Right forelimb (tissue), 1 donor: Measurements from ENCODE around the gene ELP2.
"Not testable (repeated sequence)": the region's sequence is repeated elsewhere in the genome, so short reads cannot be mapped to it uniquely, and the experiment has no call there.

Experiments used
- DNase-seq: peaks from one replicate; pipeline ENCODE4 v3.0.0-alpha.2; 2018

The ELP2 gene

GRCh38 chr18:36191711-36192110 lies 62.0 kb downstream of the ELP2 start:
- DNase-seq, result no peak

DNA sequence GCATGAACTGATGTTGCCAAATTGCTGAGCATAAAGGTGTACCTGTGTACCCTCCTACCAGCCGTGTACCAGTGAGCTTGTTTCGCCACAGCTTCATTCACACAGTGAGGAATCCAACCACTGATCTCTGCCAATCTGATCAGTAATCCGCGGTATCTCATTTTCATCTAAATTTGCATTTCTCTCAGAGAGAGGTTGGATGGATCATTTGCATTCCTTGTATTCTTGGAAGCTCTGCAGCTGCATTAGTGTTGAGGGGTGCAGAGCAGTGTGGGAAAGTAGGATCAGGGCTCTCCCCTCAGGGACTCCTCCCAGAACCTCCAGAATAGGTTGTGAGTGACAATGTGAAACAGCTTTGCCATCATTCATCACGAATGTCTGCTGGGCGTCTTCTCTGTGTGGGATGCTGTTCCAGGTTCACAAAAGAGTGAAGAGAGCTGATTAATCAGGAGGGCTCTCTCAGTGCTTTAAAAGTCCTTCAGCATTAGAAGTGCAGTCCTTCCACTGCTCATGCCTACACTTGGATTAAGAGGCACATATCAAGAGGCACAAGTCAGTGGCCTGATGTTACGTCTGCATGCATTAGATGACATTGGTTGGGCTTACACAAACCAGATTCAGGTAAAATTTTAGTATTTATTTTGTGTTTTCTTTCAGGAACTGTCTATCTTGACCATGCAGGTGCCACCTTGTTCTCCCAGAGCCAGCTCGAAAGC lies 65.1 kb downstream of the ELP2 start:
- no peak for DNase-seq

DNA sequence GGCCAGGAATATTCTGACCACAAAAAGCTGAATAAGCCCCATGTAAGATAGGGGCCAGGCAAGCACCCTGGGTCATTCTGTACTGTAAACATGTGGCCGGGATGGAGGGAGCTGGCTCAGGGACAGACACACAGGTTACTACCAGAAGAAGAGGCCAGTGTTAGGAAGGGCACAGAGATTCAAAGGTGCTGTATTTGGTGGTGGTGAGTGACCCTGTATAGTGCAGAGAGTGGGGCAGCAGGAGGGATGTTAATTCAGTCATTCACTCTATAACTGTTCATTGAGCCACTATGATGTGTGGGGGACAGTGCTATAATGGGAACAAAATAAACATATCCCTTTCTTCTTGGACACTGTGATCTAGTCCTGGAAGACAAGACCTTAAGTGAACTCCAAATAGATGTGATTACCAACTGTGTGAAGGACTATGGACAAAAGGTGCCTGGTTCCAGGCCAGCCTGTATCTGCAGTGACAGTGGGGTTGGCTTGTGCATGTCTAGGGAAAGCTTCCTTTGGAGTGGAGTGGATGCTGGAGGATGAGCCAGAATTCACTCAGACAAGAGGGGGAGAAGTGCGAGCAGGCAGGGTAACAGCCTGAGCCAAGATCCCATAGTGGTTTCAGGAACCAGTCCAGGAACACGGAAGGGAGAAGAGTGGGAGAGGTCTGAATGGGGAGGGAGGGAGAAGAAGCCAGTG lies 65.9 kb downstream of the ELP2 start:
- no peak for DNase-seq

GRCh38 chr18:36196238-36196995 lies 66.7 kb downstream of the ELP2 start:
- no peak for DNase-seq

DNA sequence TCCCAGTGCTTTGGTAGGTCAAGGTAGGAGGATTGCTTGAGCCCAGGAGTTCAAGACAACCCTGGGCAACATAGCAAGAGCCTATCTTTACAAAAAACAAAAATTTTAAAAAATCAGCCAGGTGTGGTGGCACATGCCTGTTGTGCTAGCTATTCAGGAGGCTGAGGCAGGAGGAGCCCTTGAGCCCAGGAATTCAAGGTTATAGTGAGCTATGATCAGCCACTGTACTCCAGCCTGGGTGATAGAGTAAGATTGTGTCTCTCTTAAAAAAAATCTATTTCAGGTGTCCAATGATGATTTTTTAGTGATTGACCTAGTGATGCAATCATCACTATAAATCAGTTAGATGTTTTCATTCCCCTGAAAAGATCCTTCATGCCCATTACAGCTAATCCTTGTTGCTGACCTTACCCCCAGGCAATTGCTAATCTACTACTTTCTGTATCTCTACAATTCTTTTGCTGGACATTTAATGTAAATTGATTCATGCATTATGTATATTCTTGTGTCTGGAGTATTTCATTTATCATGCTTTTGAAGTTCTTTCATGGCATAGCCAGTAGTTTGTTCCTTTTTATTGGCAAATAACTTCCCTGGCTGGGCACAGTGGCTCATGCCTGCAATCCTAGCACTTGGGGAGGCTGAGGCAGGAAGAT lies 67.9 kb downstream of the ELP2 start:
- no peak for DNase-seq

DNA sequence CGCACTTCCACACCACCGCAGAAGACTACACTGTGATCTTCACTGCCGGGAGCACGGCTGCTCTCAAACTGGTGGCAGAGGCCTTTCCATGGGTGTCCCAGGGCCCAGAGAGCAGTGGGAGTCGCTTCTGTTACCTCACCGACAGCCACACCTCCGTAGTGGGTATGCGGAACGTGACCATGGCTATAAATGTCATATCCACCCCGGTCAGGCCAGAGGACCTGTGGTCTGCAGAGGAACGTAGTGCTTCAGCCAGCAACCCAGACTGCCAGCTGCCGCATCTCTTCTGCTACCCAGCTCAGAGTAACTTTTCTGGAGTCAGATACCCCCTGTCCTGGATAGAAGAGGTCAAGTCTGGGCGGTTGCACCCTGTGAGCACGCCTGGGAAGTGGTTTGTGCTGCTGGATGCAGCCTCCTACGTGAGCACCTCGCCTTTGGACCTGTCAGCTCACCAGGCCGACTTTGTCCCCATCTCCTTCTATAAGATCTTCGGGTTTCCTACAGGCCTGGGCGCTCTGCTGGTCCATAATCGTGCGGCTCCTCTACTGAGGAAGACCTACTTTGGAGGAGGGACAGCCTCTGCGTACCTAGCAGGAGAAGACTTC lies 70.1 kb downstream of the ELP2 start:
- DNase-seq, result no peak

- no peak for DNase-seq
Observed at GRCh38 chr18:36200354-36200771, 70.7 kb downstream of the ELP2 start.

GRCh38 chr18:36201765-36202164 lies 72.1 kb downstream of the ELP2 start:
- DNase-seq, result no peak

DNA sequence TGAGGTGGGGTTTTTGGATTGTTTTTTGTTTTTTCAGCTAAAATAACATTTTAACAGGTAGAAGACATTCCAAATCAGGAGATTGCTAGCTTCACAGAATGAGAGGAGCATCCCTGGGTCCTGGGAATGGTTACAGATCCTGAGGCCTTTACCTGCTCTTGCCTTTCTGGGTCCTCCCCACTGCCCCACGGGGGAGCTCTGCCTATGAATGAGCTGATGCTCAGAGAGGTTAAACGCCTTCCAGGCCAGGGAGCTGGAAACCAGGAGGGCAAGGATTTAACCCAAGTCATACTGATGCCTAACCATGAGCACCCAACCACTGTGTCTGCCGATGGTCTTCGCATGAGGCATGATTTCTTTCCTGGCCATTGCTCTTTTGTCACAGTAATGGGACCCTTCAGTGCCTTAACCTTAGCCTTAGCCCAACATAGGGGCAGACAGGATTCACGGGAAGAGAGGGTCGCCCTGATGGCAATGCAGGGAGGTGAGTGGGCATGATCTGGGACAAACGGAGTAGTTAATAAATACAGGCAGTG lies 73.7 kb downstream of the ELP2 start:
- DNase-seq, result no peak

DNA sequence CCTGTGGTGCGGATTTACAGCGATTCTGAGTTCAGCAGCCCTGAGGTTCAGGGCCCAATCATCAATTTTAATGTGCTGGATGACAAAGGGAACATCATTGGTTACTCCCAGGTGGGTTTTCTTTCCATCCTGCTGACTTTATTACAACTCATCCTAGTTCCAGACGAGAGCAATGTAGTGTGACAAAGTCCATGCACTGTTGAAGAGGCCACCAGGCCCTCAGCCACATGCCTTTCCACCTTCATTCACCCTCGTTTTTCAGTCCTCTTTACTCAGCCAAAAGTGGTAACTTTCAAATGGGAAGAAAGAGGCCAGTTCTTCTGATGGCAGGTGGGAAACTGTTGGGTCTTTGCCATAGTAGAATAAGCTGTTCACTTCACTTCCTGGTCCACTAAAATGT lies 75.5 kb downstream of the ELP2 start:
- no peak for DNase-seq

- no peak for DNase-seq
Observed at GRCh38 chr18:36207303-36207702, 77.6 kb downstream of the ELP2 start.

GRCh38 chr18:36207969-36208368 lies 78.3 kb downstream of the ELP2 start:
- not testable (repeated sequence) for DNase-seq

GRCh38 chr18:36211612-36212065 lies 81.9 kb downstream of the ELP2 start:
- no peak for DNase-seq

- no peak for DNase-seq
Observed at GRCh38 chr18:36212301-36213171, 82.8 kb downstream of the ELP2 start.

DNA sequence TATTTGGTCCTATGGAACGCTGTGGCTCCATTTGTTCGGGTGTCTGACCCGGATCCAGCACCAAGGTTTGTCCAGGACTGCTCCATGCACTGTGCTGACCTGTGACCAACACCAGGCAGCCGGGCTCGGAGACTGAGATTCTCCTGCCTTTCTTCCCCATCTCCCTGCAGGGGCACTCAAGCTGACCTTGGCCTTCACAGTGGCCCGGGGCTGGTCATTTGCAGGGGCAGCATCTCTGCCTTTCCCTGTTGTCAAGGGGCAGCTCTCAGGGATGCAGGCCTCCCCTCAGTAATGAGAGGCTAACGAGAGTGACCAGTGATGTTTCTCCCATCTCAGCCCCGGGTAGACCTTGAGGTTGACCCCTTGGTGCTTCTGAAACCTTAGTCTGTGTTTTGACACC lies 85.1 kb downstream of the ELP2 start:
- DNase-seq, result no peak

- DNase-seq, result no peak
Observed at GRCh38 chr18:36215577-36215976, 85.9 kb downstream of the ELP2 start.

GRCh38 chr18:36217348-36217747 lies 87.6 kb downstream of the ELP2 start:
- no peak for DNase-seq

- DNase-seq, result no peak
Observed at GRCh38 chr18:36229188-36229587, 99.5 kb downstream of the ELP2 start.
